GM12878 (cell line): Measurements from ENCODE around the gene ESYT3. TPM values are rescaled to one million over a fixed set of nuclear protein-coding genes. Genes with fewer than 3 reads are reported as not detected.

Experiments used
- ATAC-seq: fragments of 200-7000 bp; cut with Tn5 transposase; 3 replicates; pipeline ENCODE4 v1.9.1; 2020; ENCODE audit warnings: mild to moderate bottlenecking, moderate library complexity
- BruUV-seq: library from RNA; stranded (reverse); fragments of 400-500 nt; replicated peaks from 2 replicates; lab custom pipeline; 2021; lab: Mats Ljungman, UMichigan
- CTCF ChIA-PET: fragments of 300-600 bp; sonication (Branson Sonifier 250); formaldehyde crosslinking; extraction: SDS; loops from one replicate; lab custom pipeline; 2021; ENCODE audit warnings: inconsistent platforms; lab: Yijun Ruan, JAX
- POLR2A ChIA-PET: fragments of 350-600 bp; formaldehyde crosslinking; extraction: SDS; loops from one replicate; lab custom pipeline; 2021; ENCODE audit warnings: inconsistent platforms; lab: Charles Lee
- RAD21 ChIA-PET: fragments of 300-600 bp; sonication (Branson Sonifier 250); formaldehyde crosslinking; loops from one replicate; lab custom pipeline; 2023; ENCODE audit warnings: antibody characterized with exemption; ENCODE audit not compliant: unreplicated experiment; lab: Charles Lee
- SMC1A ChIA-PET: fragments of 300-600 bp; sonication (Branson Sonifier 250); formaldehyde crosslinking; loops from one replicate; lab custom pipeline; 2023; ENCODE audit not compliant: unreplicated experiment, uncharacterized antibody; lab: Charles Lee
- DNase-seq: peaks from one replicate; pipeline ENCODE4 v3.0.0-alpha.2; 2011; ENCODE audit warnings: low read depth, low spot score
- FAIRE-seq: peaks from 3 replicates; lab custom pipeline; 2011; peaks lifted over from hg19 to GRCh38; lab: Jason Lieb, UNC
- H2AFZ ChIP-seq: 2 replicates; pipeline ENCODE4 v1.6.0; 2011; ENCODE audit warnings: low read depth, low read length, control low read depth; ENCODE audit not compliant: control insufficient read depth
- H3K27ac ChIP-seq: 2 replicates; pipeline ENCODE4 v1.5.1; 2011; ENCODE audit warnings: control low read depth; ENCODE audit not compliant: control insufficient read depth, insufficient read depth
- H3K27me3 ChIP-seq, 2 experiments: replicated peaks in 1 of 2; 2 replicates each; pipeline versions ENCODE4 v1.6.0 to v1.6.1; 2011; ENCODE audit warnings: low read length in 1 of 2; ENCODE audit not compliant: control insufficient read depth in 2 of 2, insufficient read depth in 2 of 2
- H3K36me3 ChIP-seq, 2 experiments: 2 replicates each; pipeline ENCODE4 v1.5.1; 2011; ENCODE audit warnings: low read length in 1 of 2; ENCODE audit not compliant: control insufficient read depth in 2 of 2, insufficient read depth in 2 of 2
- H3K4me1 ChIP-seq: 2 replicates; pipeline ENCODE4 v1.6.1; 2011; ENCODE audit warnings: mild to moderate bottlenecking, low read length, moderate library complexity, mixed read lengths; ENCODE audit not compliant: control insufficient read depth, insufficient read depth
- H3K4me2 ChIP-seq: 2 replicates; pipeline ENCODE4 v1.6.0; 2011; ENCODE audit warnings: control low read depth; ENCODE audit not compliant: control insufficient read depth, insufficient read depth
- H3K4me3 ChIP-seq: fragments of 200-600 bp; sonication (generic); 2 replicates; pipeline ENCODE4 v1.5.1; 2016
- H3K79me2 ChIP-seq: 2 replicates; pipeline ENCODE4 v1.6.0; 2011; ENCODE audit warnings: low read length; ENCODE audit not compliant: control insufficient read depth, insufficient read depth
- H3K9ac ChIP-seq: 2 replicates; pipeline ENCODE4 v1.8.0; 2011; ENCODE audit warnings: low read length, control low read depth, mixed read lengths; ENCODE audit not compliant: control insufficient read depth, insufficient read depth
- H3K9me3 ChIP-seq: replicated peaks from 3 replicates; pipeline ENCODE4 v1.5.1; 2011; ENCODE audit warnings: mild to moderate bottlenecking, low read length; ENCODE audit not compliant: control insufficient read depth, insufficient read depth
- H4K20me1 ChIP-seq: 2 replicates; pipeline ENCODE4 v1.6.0; 2011; ENCODE audit not compliant: control insufficient read depth, insufficient read depth
- BMI1 ChIP-seq: fragments of 450-650 bp; IDR thresholded peaks from 2 replicates; pipeline ENCODE4 v1.6.1; 2016; ENCODE audit warnings: mild to moderate bottlenecking, moderate library complexity, borderline replicate concordance
- CHD2 ChIP-seq: IDR thresholded peaks from 2 replicates; pipeline ENCODE4 v1.6.1; 2011; ENCODE audit warnings: low read depth, low read length, improper control_type of control experiment, borderline replicate concordance
- FOXM1 ChIP-seq: IDR thresholded peaks from 2 replicates; pipeline ENCODE4 v1.6.1; 2012; ENCODE audit warnings: low read depth, mild to moderate bottlenecking, inconsistent platforms, low read length, moderate library complexity
- HDAC6 ChIP-seq: fragments of 200-600 bp; sonication (generic); IDR thresholded peaks from one replicate; pipeline ENCODE4 v1.8.0; 2017; ENCODE audit warnings: antibody characterized with exemption; ENCODE audit not compliant: unreplicated experiment
- JUNB ChIP-seq: IDR thresholded peaks from 2 replicates; pipeline ENCODE4 v1.6.1; 2016; ENCODE audit warnings: antibody characterized with exemption, mild to moderate bottlenecking
- MTA2 ChIP-seq: fragments of 450-650 bp; IDR thresholded peaks from 2 replicates; pipeline ENCODE4 v1.6.1; 2016; ENCODE audit warnings: low read depth, mild to moderate bottlenecking, moderate library complexity
- MYB ChIP-seq: fragments of 150-350 bp; IDR thresholded peaks from 2 replicates; pipeline ENCODE4 v1.6.1; 2014; ENCODE audit warnings: mild to moderate bottlenecking, low read depth, low read length, borderline replicate concordance
- NR2C2 ChIP-seq: IDR thresholded peaks from 2 replicates; pipeline ENCODE4 v1.6.1; 2011; ENCODE audit warnings: borderline replicate concordance, low read depth; ENCODE audit not compliant: control insufficient read depth, insufficient read length
- STAT1 ChIP-seq: fragments of 450-650 bp; conservative IDR thresholded peaks from 2 replicates; pipeline ENCODE4 v1.6.1; 2014; ENCODE audit warnings: antibody characterized with exemption, mild to moderate bottlenecking
- ZNF217 ChIP-seq: fragments of 450-650 bp; IDR thresholded peaks from 2 replicates; pipeline ENCODE4 v1.6.1; 2017; ENCODE audit warnings: antibody characterized with exemption, mild to moderate bottlenecking
- WGBS: methylation state at CpG from one replicate; pipeline ENCODE4 v1.1.6; 2016; ENCODE audit warnings: low lambda C conversion rate; ENCODE audit not compliant: insufficient replicate concordance, insufficient coverage; ENCODE audit errors: missing lambda C conversion rate; 5-methylcytosine and 5-hydroxymethylcytosine counted together
- in situ Hi-C: fragments of 300-500 bp; cut with MboI; formaldehyde crosslinking; loops from 9 replicates; pipeline ENCODE4 v1.14.3; 2018; ENCODE audit warnings: mixed read lengths
- intact Hi-C: fragments of 100-400 bp; cut with micrococcal nuclease; formaldehyde crosslinking; loops from one replicate; pipeline ENCODE4 v1.14.2; 2022; ENCODE audit not compliant: unreplicated experiment
- polyA plus RNA-seq, 11 experiments: library from polyadenylated mRNA; depleted of rRNA in 4 of 11; unstranded in 6 of 11; stranded (reverse) in 5 of 11; fragments of >200 nt; fragmentation: Nextera tagmentation in 4 of 11; fragmentation: Illumina TruSeq in 1 of 11; extraction: Ambion mirVana in 4 of 11; extraction: Trizol in 1 of 11; gene quantifications; 1 replicate in 1 of 11; 2 replicates in 10 of 11; pipeline versions ENCODE4 v1.2.1 to v1.2.3, GENCODE V29; 2011 to 2016; ENCODE audit warnings: inconsistent platforms in 2 of 11, missing spikeins in 2 of 11, low read depth in 1 of 11
- total RNA-seq, 4 experiments: library from RNA; depleted of rRNA in 3 of 4; stranded (reverse); fragments of >200 nt in 3 of 4; fragmentation: Illumina TruSeq in 1 of 4; extraction: Trizol in 1 of 4; gene quantifications; 2 replicates each; pipeline versions ENCODE4 v1.2.1 to v1.2.3, GENCODE V29; 2013 to 2021
- TF ChIP-seq, protein P1 (sequence below): fragments of 450-650 bp; IDR thresholded peaks from 2 replicates; pipeline ENCODE4 v1.6.1; 2017; ENCODE audit warnings: antibody characterized with exemption, mild to moderate bottlenecking, moderate library complexity

Gene ESYT3
- total and polyA plus RNA-seq, 10 of the 15 experiments (the other 5 are each of a cell fraction or from before 2014, with no cell fraction given), result not detected

DNA sequence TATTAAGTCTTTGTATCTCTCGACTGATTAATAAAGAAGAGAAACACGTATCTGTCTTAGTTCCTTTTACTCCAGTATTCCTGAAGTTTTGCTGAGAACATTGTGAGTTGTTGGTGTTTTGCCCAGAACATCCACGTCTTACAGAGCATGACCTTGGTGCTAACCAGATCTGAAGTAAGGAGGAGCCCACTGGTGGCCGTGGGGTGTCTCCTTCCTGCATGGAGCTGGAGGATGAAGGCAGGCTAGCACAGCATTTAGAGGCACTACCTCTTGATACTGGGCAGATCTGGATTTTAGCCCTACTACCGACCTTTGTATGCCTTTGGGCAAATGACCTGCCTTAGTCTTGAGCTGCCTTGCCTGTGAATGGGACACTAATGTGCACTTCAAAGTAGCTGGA, 28.9 kb upstream of the ESYT3 start:
- POLR2A ChIA-PET, result no interaction called here
- no peak for ATAC-seq
- 23% methylated on average over 5 of the region's 5 CpGs for WGBS

More for the DNA sequence above, 28.9 kb upstream of the ESYT3 start:
- no TSS peak for BruUV-seq
- Histone ChIP-seq H4K20me1 (no peaks in the 10 kb centered on the region), H2AFZ (no peak overlapping the region), H3K27ac (no peak overlapping the region), H3K79me2 (no peaks in the 10 kb centered on the region), H3K9ac (no peak overlapping the region), H3K4me3 (no peak overlapping the region), H3K27me3 (no peaks in the 10 kb centered on the region; a peak in 2 of 4 replicates), H3K9me3 (no peaks in the 10 kb centered on the region; the same call in 2 of the 3 replicates), H3K4me2 (no peak overlapping the region), H3K4me1 (peaks cover 4% of the 10 kb centered on the region), H3K36me3 (no peaks in the 10 kb centered on the region)
- FAIRE-seq (no peak), DNase-seq (no peak)
- TF ChIP-seq JUNB, result no peak
- TF ChIP-seq BMI1, result no peak
- TF ChIP-seq MYB, result no peak
- no peak for TF ChIP-seq STAT1
- no peak for TF ChIP-seq CHD2
- no peak for TF ChIP-seq FOXM1
- TF ChIP-seq NR2C2, result no peak
- no peak for TF ChIP-seq ZNF217
- TF ChIP-seq MTA2, result no peak
- TF ChIP-seq, protein P1, sequence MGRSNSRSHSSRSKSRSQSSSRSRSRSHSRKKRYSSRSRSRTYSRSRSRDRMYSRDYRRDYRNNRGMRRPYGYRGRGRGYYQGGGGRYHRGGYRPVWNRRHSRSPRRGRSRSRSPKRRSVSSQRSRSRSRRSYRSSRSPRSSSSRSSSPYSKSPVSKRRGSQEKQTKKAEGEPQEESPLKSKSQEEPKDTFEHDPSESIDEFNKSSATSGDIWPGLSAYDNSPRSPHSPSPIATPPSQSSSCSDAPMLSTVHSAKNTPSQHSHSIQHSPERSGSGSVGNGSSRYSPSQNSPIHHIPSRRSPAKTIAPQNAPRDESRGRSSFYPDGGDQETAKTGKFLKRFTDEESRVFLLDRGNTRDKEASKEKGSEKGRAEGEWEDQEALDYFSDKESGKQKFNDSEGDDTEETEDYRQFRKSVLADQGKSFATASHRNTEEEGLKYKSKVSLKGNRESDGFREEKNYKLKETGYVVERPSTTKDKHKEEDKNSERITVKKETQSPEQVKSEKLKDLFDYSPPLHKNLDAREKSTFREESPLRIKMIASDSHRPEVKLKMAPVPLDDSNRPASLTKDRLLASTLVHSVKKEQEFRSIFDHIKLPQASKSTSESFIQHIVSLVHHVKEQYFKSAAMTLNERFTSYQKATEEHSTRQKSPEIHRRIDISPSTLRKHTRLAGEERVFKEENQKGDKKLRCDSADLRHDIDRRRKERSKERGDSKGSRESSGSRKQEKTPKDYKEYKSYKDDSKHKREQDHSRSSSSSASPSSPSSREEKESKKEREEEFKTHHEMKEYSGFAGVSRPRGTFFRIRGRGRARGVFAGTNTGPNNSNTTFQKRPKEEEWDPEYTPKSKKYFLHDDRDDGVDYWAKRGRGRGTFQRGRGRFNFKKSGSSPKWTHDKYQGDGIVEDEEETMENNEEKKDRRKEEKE, result no peak
- no peak for TF ChIP-seq HDAC6
- ChIA-PET CTCF (interaction anchor here (0.8 to 1.2 kb wide), 2 partner anchors 9 to 519 kb away, joined by 3 read pairs; no protein-coding TSS in a partner anchor), SMC1A (no interaction called here), RAD21 (interaction anchor here (1.1 kb wide), 1 partner anchor 516 kb away, joined by 3 read pairs; no protein-coding TSS in a partner anchor)
- in situ Hi-C loops, result no loop called here
- intact Hi-C loops, result no loop called here
